Measurements from ENCODE around the gene NVL. TPM values are rescaled to one million over a fixed set of nuclear protein-coding genes. Genes with fewer than 3 reads are reported as not detected.

NVL gene
- total and polyA plus RNA-seq, 4 donors = 15.7 to 28.5 (median 23.9) TPM

DNA sequence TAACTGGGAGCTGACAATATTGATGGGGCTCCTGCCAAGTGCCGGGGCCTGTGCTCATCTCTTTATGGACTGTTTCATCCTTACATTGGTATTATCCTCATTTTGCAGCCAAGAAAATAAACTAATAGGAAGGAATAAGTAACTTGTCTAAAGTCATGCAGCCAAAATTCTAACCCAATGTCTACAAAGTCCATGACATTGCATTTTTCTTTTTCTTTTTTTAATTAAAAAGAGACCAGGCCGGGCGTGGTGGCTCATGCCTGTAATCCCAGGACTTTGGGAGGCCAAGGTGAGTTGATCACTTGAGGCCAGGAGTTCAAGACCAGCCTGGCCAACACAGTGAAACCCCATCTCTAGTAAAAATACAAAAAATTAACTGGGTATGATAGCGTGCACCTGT is 128.1 kb downstream of the NVL start:
- H3K4me3 ChIP-seq (ENCODE audit: low read length in 2 of 2) = no peak overlapping the region
- no peaks in the 10 kb centered on the region for H3K27me3 ChIP-seq (ENCODE audit: control insufficient read depth in 1 of 2, insufficient read depth in 2 of 2, low read length in 1 of 2)
- intact Hi-C loops (cut with DNase I) = no loop called here
- ATAC-seq (ENCODE audit: low FRiP score) (no peak), DNase-seq (no peak)
- 95 to 97% methylated on average over 4 of the region's 4 CpGs for WGBS, 2 donors
- H3K4me1 ChIP-seq (ENCODE audit: control insufficient read depth in 1 of 2, insufficient read depth in 2 of 2, low read length in 2 of 2) = no peaks in the 10 kb centered on the region
- H3K9me3 ChIP-seq (ENCODE audit: control insufficient read depth, low read length) = no peaks in the 10 kb centered on the region
- no peaks in the 10 kb centered on the region for H3K36me3 ChIP-seq (ENCODE audit: control insufficient read depth in 1 of 2, insufficient read depth in 2 of 2, low read length in 1 of 2)
- no peak overlapping the region for H3K27ac ChIP-seq (ENCODE audit: low read depth in 1 of 2, low read length in 2 of 2)

DNA sequence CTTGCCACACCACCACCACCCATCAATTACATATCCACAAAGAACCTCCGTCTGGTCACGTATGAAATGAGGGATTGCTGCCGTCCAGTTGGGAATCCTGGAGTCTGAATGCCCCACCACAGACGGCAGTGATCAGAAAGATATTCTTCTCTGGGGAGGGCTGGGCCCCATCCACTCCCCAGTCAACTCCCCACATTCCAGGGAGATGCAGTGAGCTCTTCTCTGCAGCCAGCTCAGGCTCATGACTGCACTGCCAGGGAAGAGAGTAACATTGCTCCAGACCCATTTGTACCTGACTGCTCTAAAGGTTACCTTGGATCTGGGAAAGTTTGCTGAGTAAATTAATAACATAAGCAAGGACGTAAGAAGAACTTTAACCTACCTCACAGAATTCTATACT is 128.6 kb downstream of the NVL start:
- no peak for ATAC-seq (ENCODE audit: low FRiP score)
- H3K4me3 ChIP-seq (ENCODE audit: low read length in 2 of 2) = no peak overlapping the region
- no peaks in the 10 kb centered on the region for H3K4me1 ChIP-seq (ENCODE audit: control insufficient read depth in 1 of 2, insufficient read depth in 2 of 2, low read length in 2 of 2)
- intact Hi-C loops (cut with DNase I) = no loop called here
- DNase-seq = no peak
- no peaks in the 10 kb centered on the region for H3K36me3 ChIP-seq (ENCODE audit: control insufficient read depth in 1 of 2, insufficient read depth in 2 of 2, low read length in 1 of 2)
- H3K9me3 ChIP-seq (ENCODE audit: control insufficient read depth, low read length) = no peaks in the 10 kb centered on the region
- no peaks in the 10 kb centered on the region for H3K27me3 ChIP-seq (ENCODE audit: control insufficient read depth in 1 of 2, insufficient read depth in 2 of 2, low read length in 1 of 2)
- WGBS, 2 donors = 73 to 78% methylated on average over 5 of the region's 5 CpGs
- no peak overlapping the region for H3K27ac ChIP-seq (ENCODE audit: low read depth in 1 of 2, low read length in 2 of 2)

DNA sequence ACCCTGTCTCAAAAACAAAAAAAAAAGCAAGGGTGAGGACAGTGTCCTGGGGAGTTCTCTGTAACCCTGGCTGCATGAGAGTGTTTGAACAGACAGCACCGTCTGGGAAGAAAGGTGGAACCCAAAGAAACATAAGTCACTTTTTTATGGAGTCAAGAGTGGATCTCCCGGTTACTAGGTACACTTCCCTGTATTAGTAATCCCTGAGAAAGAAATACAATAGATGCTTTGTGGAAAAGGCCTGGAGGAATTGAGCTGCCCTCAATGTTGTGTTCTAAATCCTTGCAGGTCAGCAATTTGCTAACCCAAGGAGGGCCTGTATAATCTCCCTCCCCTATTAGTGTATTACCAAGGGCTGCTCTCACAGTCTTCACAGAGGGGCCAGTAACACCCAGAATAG is 130.3 kb downstream of the NVL start:
- Histone ChIP-seq H3K4me1 (ENCODE audit: control insufficient read depth in 1 of 2, insufficient read depth in 2 of 2, low read length in 2 of 2) (no peaks in the 10 kb centered on the region), H3K36me3 (ENCODE audit: control insufficient read depth in 1 of 2, insufficient read depth in 2 of 2, low read length in 1 of 2) (no peaks in the 10 kb centered on the region), H3K9me3 (ENCODE audit: control insufficient read depth, low read length) (no peaks in the 10 kb centered on the region), H3K27me3 (ENCODE audit: control insufficient read depth in 1 of 2, insufficient read depth in 2 of 2, low read length in 1 of 2) (no peaks in the 10 kb centered on the region), H3K27ac (ENCODE audit: low read depth in 1 of 2, low read length in 2 of 2) (no peak overlapping the region), H3K4me3 (ENCODE audit: low read length in 2 of 2) (no peak overlapping the region)
- no peak for ATAC-seq (ENCODE audit: low FRiP score)
- intact Hi-C loops (cut with DNase I) = no loop called here
- 74 to 81% methylated on average over 2 of the region's 2 CpGs for WGBS, 2 donors
- DNase-seq = no peak

DNA sequence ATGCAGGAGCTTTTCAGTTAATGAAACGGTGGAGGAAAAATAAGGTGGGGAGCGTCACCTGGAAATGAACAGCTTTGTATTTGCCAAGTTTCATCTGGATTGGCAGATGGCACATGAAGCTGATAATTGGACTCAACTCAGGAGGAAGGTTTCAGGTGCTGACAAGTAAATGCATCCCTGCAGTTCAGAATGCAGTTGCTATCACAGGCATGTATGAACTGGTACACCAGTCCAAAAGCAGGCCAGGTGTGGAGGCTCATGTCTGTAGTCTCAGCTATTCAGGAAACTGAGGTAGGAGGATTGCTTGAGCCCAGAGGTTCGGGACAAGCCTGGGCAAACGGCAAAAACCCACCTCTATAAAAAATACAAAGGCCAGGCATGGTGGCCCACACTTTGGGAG is 131.4 kb downstream of the NVL start:
- no peak overlapping the region for H3K27ac ChIP-seq (ENCODE audit: low read depth in 1 of 2, low read length in 2 of 2)
- no peak for DNase-seq
- H3K9me3 ChIP-seq (ENCODE audit: control insufficient read depth, low read length) = no peaks in the 10 kb centered on the region
- no peak for ATAC-seq (ENCODE audit: low FRiP score)
- intact Hi-C loops (cut with DNase I) = no loop called here
- H3K36me3 ChIP-seq (ENCODE audit: control insufficient read depth in 1 of 2, insufficient read depth in 2 of 2, low read length in 1 of 2) = peaks cover 0 to 3% of the 10 kb centered on the region in 2 donors
- no peak overlapping the region for H3K4me3 ChIP-seq (ENCODE audit: low read length in 2 of 2)
- WGBS, 2 donors = 88 to 96% methylated on average over 4 of the region's 4 CpGs
- H3K4me1 ChIP-seq (ENCODE audit: control insufficient read depth in 1 of 2, insufficient read depth in 2 of 2, low read length in 2 of 2) = no peaks in the 10 kb centered on the region
- H3K27me3 ChIP-seq (ENCODE audit: control insufficient read depth in 1 of 2, insufficient read depth in 2 of 2, low read length in 1 of 2) = no peaks in the 10 kb centered on the region

DNA sequence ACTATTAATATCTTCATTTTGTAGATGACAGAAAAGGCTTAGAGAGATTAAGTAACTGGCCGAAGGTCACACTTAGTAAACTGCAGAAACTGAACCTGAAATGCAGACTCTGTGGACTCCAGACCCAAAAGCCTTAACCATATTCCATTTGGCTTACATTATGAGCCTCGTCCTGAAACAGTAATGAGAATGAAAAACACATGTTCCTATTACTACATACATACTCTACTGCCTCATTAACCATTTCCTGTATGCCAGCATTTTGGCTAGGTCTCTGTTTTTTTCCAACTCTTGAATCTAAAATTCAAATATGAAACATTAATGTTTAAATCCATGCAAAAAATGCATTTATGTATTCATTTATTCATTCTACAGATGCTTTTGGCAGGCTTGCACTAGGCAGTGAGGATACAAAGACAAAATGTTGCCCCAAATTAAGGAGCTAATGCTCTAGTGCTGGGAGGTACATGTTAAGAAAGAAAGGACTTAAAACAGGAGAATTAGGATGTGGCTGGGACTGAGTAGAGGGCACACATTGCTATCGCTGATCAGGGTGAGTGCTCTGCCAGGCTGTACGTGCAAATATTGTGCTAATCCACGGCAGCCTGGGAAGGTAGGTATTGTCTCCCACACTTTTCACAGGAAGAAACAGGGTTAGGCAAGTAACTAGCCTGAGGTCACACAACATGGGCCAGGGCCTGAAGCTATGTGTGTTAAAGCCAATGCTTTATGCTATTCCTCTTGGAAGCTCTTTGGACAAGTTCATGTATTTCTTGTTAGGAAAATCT is 133.0 kb downstream of the NVL start:
- Histone ChIP-seq H3K4me1 (ENCODE audit: control insufficient read depth in 1 of 2, insufficient read depth in 2 of 2, low read length in 2 of 2) (no peaks in the 10 kb centered on the region), H3K27me3 (ENCODE audit: control insufficient read depth in 1 of 2, insufficient read depth in 2 of 2, low read length in 1 of 2) (no peaks in the 10 kb centered on the region), H3K4me3 (ENCODE audit: low read length in 2 of 2) (no peak overlapping the region), H3K27ac (ENCODE audit: low read depth in 1 of 2, low read length in 2 of 2) (no peak overlapping the region), H3K9me3 (ENCODE audit: control insufficient read depth, low read length) (no peaks in the 10 kb centered on the region), H3K36me3 (ENCODE audit: control insufficient read depth in 1 of 2, insufficient read depth in 2 of 2, low read length in 1 of 2) (peaks cover 3 to 7% of the 10 kb centered on the region in 2 donors)
- ATAC-seq (ENCODE audit: low FRiP score) (no peak), DNase-seq (no peak)
- intact Hi-C loops (cut with DNase I) = no loop called here
- 70% methylated on average over 5 of the region's 5 CpGs for WGBS, 2 donors

DNA sequence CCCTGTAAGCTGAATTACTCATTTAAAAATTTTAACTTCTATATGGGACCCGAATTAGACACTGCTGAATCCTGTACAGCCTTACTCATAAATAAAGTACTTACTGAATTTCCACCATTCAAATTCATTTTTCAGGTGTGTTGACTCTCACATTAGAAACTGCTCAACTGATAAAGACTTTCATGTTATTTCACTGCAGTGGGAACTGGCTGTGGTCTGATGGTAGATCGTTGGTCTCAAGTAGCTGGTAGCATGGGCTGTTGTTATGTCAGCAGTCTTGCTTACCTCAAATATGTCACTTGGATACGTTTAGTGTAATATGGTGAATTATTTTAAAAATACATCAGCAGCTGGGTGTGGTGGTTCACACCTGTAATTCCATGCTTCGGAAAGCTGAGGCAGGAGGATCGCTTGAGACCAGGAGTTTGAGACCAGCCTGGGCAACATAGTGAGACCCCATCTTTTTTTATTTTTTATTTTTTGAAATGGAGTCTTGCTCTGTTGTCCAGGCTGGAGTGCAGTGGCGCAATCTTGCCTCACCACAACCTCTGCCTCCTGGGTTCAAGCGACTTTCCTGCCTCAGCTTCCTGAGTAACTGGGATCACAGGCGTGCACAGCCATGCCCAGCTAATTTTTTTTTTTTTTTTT is 136.5 kb downstream of the NVL start:
- Histone ChIP-seq H3K9me3 (ENCODE audit: control insufficient read depth, low read length) (no peaks in the 10 kb centered on the region), H3K4me1 (ENCODE audit: control insufficient read depth in 1 of 2, insufficient read depth in 2 of 2, low read length in 2 of 2) (no peaks in the 10 kb centered on the region), H3K4me3 (ENCODE audit: low read length in 2 of 2) (no peak overlapping the region), H3K27me3 (ENCODE audit: control insufficient read depth in 1 of 2, insufficient read depth in 2 of 2, low read length in 1 of 2) (no peaks in the 10 kb centered on the region), H3K36me3 (ENCODE audit: control insufficient read depth in 1 of 2, insufficient read depth in 2 of 2, low read length in 1 of 2) (peaks cover 3 to 7% of the 10 kb centered on the region in 2 donors), H3K27ac (ENCODE audit: low read depth in 1 of 2, low read length in 2 of 2) (no peak overlapping the region)
- intact Hi-C loops (cut with DNase I) = no loop called here
- ATAC-seq (ENCODE audit: low FRiP score) (no peak), DNase-seq (no peak)
- WGBS, 2 donors = 87 to 94% methylated on average over 8 of the region's 8 CpGs

DNA sequence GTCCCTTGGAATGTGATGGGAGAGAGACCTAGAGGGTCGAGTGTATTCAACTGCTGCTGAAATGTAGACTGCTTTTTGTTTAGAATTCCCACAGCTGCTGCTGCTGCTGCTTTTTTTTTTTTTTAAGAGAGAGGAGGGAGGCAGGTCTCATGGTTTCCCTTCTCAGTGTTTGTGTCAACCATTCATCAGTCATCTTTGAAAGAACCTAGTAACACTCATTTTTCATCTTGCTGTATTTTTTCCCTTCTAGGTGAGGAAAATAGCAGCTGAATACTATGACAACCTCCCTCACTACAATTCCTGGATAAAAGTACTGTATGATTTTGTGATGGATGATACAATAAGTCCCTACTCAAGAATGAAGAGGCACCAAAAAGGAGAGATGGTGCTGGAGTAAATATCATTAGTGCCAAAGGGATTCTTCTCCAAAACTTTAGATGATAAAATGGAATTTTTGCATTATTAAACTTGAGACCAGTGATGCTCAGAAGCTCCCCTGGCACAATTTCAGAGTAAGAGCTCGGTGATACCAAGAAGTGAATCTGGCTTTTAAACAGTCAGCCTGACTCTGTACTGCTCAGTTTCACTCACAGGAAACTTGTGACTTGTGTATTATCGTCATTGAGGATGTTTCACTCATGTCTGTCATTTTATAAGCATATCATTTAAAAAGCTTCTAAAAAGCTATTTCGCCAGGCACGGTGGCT is 137.7 kb downstream of the NVL start:
- no peak overlapping the region for H3K4me3 ChIP-seq (ENCODE audit: low read length in 2 of 2)
- ATAC-seq (ENCODE audit: low FRiP score) (no peak), DNase-seq (no peak)
- H3K4me1 ChIP-seq (ENCODE audit: control insufficient read depth in 1 of 2, insufficient read depth in 2 of 2, low read length in 2 of 2) = no peaks in the 10 kb centered on the region
- H3K36me3 ChIP-seq (ENCODE audit: control insufficient read depth in 1 of 2, insufficient read depth in 2 of 2, low read length in 1 of 2) = peaks cover 3 to 7% of the 10 kb centered on the region in 2 donors
- no peaks in the 10 kb centered on the region for H3K27me3 ChIP-seq (ENCODE audit: control insufficient read depth in 1 of 2, insufficient read depth in 2 of 2, low read length in 1 of 2)
- WGBS, 2 donors = 68 to 72% methylated on average over 5 of the region's 5 CpGs
- no peak overlapping the region for H3K27ac ChIP-seq (ENCODE audit: low read depth in 1 of 2, low read length in 2 of 2)
- intact Hi-C loops (cut with DNase I) = no loop called here
- no peaks in the 10 kb centered on the region for H3K9me3 ChIP-seq (ENCODE audit: control insufficient read depth, low read length)

DNA sequence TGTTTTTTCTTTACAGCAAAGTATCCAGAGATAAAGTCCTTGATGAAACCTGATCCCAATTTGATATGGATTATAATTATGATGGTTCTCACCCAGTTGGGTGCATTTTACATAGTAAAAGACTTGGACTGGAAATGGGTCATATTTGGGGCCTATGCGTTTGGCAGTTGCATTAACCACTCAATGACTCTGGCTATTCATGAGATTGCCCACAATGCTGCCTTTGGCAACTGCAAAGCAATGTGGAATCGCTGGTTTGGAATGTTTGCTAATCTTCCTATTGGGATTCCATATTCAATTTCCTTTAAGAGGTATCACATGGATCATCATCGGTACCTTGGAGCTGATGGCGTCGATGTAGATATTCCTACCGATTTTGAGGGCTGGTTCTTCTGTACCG is 140.4 kb downstream of the NVL start:
- intact Hi-C loops (cut with DNase I) = no loop called here
- 91 to 93% methylated on average over 7 of the region's 7 CpGs for WGBS, 2 donors
- ATAC-seq (ENCODE audit: low FRiP score) = no peak
- no peak overlapping the region for H3K27ac ChIP-seq (ENCODE audit: low read depth in 1 of 2, low read length in 2 of 2)
- no peak for DNase-seq
- peaks cover 3 to 7% of the 10 kb centered on the region in 2 donors for H3K36me3 ChIP-seq (ENCODE audit: control insufficient read depth in 1 of 2, insufficient read depth in 2 of 2, low read length in 1 of 2)
- H3K4me3 ChIP-seq (ENCODE audit: low read length in 2 of 2) = no peak overlapping the region
- H3K4me1 ChIP-seq (ENCODE audit: control insufficient read depth in 1 of 2, insufficient read depth in 2 of 2, low read length in 2 of 2) = no peaks in the 10 kb centered on the region
- no peaks in the 10 kb centered on the region for H3K9me3 ChIP-seq (ENCODE audit: control insufficient read depth, low read length)
- H3K27me3 ChIP-seq (ENCODE audit: control insufficient read depth in 1 of 2, insufficient read depth in 2 of 2, low read length in 1 of 2) = no peaks in the 10 kb centered on the region
